ENCODE data around the gene FYTTD1.

FYTTD1 gene

DNA sequence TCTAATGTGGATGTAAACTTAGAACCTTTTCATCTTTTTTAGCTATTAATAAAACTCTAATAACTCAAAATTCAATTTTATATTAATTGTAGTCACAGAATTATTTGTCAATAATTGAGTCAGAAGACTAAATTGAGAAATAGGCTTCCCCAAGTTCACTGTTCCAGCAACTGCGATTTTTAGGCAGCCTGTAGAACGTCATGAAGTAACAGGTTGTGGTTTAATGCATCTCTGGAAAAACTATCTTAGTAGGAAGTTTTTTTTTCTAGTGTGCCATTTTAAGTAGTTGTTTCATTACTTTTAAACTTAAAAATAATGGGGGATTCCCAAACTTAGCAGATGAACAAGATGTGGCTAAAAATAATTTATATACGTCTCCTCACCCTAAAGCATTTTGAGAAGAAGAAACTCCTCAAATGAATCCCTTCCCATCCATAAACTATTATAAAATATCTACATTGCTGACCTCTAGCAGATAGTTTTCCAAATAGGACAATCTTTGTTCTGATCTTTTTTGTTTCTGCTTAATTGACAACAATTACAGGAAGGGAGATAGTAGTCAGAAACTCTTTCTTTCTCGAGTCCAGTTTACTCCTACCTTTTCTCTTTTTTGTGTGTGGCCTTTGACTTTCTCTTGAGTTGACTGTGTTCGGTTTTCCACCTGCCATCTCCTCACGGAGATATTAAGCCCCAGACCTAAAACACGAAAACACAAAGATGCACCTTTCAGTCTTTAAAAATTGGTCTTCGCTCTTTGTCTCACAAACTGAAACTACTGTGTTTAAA lies 84.4 kb downstream of the FYTTD1 start:
- DNase-seq = no peak

DNA sequence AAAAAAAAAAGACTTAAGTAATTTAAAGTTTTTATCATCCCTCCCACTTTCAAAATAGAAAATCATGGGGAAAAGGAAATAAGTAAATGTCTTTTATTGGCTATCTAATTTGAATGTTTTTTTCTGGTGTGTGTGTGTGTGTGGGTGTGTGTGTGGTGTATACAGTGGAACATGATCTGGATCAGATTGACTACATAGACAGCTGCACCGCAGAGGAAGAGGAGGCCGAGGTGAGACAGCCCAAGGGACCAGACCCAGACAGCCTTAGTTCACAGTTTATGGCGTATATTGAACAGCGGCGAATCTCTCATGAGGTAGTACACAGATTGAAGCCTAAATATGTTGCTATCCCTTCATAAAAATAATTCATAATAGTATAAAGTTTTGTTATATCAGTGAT lies 85.8 kb downstream of the FYTTD1 start:
- no peak for DNase-seq

DNA sequence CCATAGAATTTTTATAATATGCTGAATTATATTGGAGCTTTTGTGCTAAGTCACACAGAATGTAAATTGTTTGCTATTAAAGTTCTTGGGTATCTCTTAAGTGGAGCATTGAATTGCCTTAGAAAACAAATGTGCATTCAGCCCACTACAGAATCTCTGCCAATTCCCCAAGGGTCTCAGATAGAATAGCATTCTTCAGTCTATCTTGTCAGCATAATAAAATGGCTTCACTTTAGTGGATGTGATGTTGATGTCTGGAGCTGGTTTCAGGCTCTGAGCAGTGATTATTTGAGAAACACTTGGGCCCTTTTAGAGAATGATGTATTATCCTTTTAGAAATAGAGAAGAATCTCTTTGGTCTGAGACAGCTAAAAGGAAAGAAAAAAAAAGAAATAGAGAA lies 86.6 kb downstream of the FYTTD1 start:
- no peak for DNase-seq

Measured in nucleus accumbens (tissue), 56 donors.